Neuronal stem cell (in vitro differentiated cells): ENCODE measurements around the gene TNS1.

ENCODE experiments used
- DNase-seq: peaks from one replicate; pipeline ENCODE4 v3.0.0-alpha.2; 2013; ENCODE audit warnings: low spot score
- H2AFZ ChIP-seq: one replicate; pipeline ENCODE4 v1.6.1; 2013; ENCODE audit warnings: mild to moderate bottlenecking, low read length, inconsistent platforms
- H2AK5ac ChIP-seq: 2 replicates; pipeline ENCODE4 v1.6.1; 2013; ENCODE audit warnings: low read depth, mild to moderate bottlenecking, inconsistent platforms, low read length, moderate library complexity, mixed read lengths
- H2BK120ac ChIP-seq: 2 replicates; pipeline ENCODE4 v1.6.1; 2013; ENCODE audit warnings: low read depth, mild to moderate bottlenecking, inconsistent platforms, low read length, moderate library complexity, mixed read lengths
- H2BK12ac ChIP-seq: one replicate; pipeline ENCODE4 v1.6.1; 2013; ENCODE audit warnings: low read length, inconsistent platforms
- H2BK15ac ChIP-seq: 2 replicates; pipeline ENCODE4 v1.6.1; 2013; ENCODE audit warnings: mild to moderate bottlenecking, low read length, inconsistent platforms, mixed read lengths
- H2BK5ac ChIP-seq: one replicate; pipeline ENCODE4 v1.6.1; 2013; ENCODE audit warnings: inconsistent platforms, mild to moderate bottlenecking, low read length, moderate library complexity
- H3K14ac ChIP-seq: one replicate; pipeline ENCODE4 v1.6.1; 2013; ENCODE audit warnings: low read length, inconsistent platforms
- H3K18ac ChIP-seq: 2 replicates; pipeline ENCODE4 v1.6.1; 2013; ENCODE audit warnings: low read length, inconsistent platforms
- H3K23ac ChIP-seq: 2 replicates; pipeline ENCODE4 v1.6.1; 2013; ENCODE audit warnings: low read depth, mild to moderate bottlenecking, mixed read lengths, low read length, inconsistent platforms; ENCODE audit not compliant: poor library complexity
- H3K27ac ChIP-seq: replicated peaks from 3 replicates; pipeline ENCODE4 v1.5.1; 2013; ENCODE audit warnings: low read length, inconsistent platforms
- H3K27me3 ChIP-seq, 3 experiments: 2 replicates each; pipeline ENCODE4 v1.6.1; 2013; ENCODE audit warnings: low read length in 3 of 3, mild to moderate bottlenecking in 2 of 3, inconsistent platforms in 1 of 3, low read depth in 1 of 3, mixed read lengths in 1 of 3, moderate library complexity in 1 of 3; ENCODE audit not compliant: control insufficient read depth in 3 of 3, insufficient read depth in 3 of 3
- H3K36me3 ChIP-seq, 2 donors: replicated peaks in 1 of 2; 2 replicates each; pipeline ENCODE4 v1.6.1; 2013; ENCODE audit warnings: low read length in 2 of 2; ENCODE audit not compliant: control insufficient read depth in 2 of 2, insufficient read depth in 2 of 2
- H3K4ac ChIP-seq: 2 replicates; pipeline ENCODE4 v1.6.1; 2013; ENCODE audit warnings: inconsistent platforms, mild to moderate bottlenecking, low read length, moderate library complexity
- H3K4me1 ChIP-seq, 2 donors: 1 replicate in 1 of 2; 2 replicates in 1 of 2; pipeline ENCODE4 v1.6.1; 2013; ENCODE audit warnings: low read length in 2 of 2, low read depth in 1 of 2; ENCODE audit not compliant: control insufficient read depth in 2 of 2, insufficient read depth in 1 of 2
- H3K4me2 ChIP-seq: one replicate; pipeline ENCODE4 v1.6.1; 2013; ENCODE audit warnings: mild to moderate bottlenecking, low read length, inconsistent platforms; ENCODE audit not compliant: insufficient read depth, poor library complexity, severe bottlenecking
- H3K4me3 ChIP-seq, 2 donors: 2 replicates each; pipeline ENCODE4 v1.5.1; 2013; ENCODE audit warnings: low read length in 2 of 2, mild to moderate bottlenecking in 2 of 2, inconsistent platforms in 1 of 2, moderate library complexity in 1 of 2
- H3K79me1 ChIP-seq: one replicate; pipeline ENCODE4 v1.6.1; 2013; ENCODE audit warnings: low read depth, mild to moderate bottlenecking, inconsistent platforms, low read length, moderate library complexity
- H3K9ac ChIP-seq: one replicate; pipeline ENCODE4 v1.6.1; 2013; ENCODE audit warnings: mild to moderate bottlenecking, low read depth, low read length, inconsistent platforms; ENCODE audit not compliant: poor library complexity
- H3K9me3 ChIP-seq, 2 donors: replicated peaks in 1 of 2; 2 replicates each; pipeline versions ENCODE3 to v1.6.1; 2013; ENCODE audit warnings: low read length in 2 of 2, mild to moderate bottlenecking in 2 of 2, inconsistent platforms in 1 of 2, low read depth in 1 of 2, mixed read lengths in 1 of 2, moderate library complexity in 1 of 2; ENCODE audit not compliant: control insufficient read depth in 2 of 2, insufficient read depth in 1 of 2
- H4K8ac ChIP-seq: one replicate; pipeline ENCODE4 v1.6.1; 2013; ENCODE audit warnings: low read depth, mild to moderate bottlenecking, inconsistent platforms, low read length, moderate library complexity
- H4K91ac ChIP-seq: one replicate; pipeline ENCODE4 v1.6.1; 2013; ENCODE audit warnings: low read length, low read depth, mild to moderate bottlenecking, inconsistent platforms; ENCODE audit not compliant: poor library complexity
- WGBS, 2 donors: extraction: QIAGEN DNeasy Blood & Tissue Kit; methylation state at CpG; one replicate each; pipeline ENCODE4 v1.1.7; 2013; ENCODE audit warnings: missing lambda C conversion rate in 2 of 2, mixed read lengths in 1 of 2; ENCODE audit not compliant: insufficient read length in 2 of 2, insufficient replicate concordance in 1 of 2; ENCODE audit errors: extremely low coverage in 2 of 2; 5-methylcytosine and 5-hydroxymethylcytosine counted together

Gene TNS1

GRCh38 chr2:217792626-217793527, 209.9 kb downstream of the TNS1 start:
- no peak overlapping the region for H3K18ac ChIP-seq
- no peak overlapping the region for H2BK15ac ChIP-seq
- no peak overlapping the region for H2BK12ac ChIP-seq
- H3K14ac ChIP-seq, result no peak overlapping the region
- no peaks in the 10 kb centered on the region for H3K36me3 ChIP-seq
- peaks cover 0 to 4% (median 0%) of the 10 kb centered on the region in 3 experiments for H3K27me3 ChIP-seq
- H3K27ac ChIP-seq, result no peak overlapping the region
- no peak overlapping the region for H4K8ac ChIP-seq
- peaks cover 0 to 8% of the 10 kb centered on the region in 2 donors for H3K4me1 ChIP-seq
- no peak overlapping the region for H3K4ac ChIP-seq
- H2AK5ac ChIP-seq, result no peak overlapping the region
- WGBS, 2 donors, result no CpG with 5 or more reads among the region's 5 CpGs
- no peak overlapping the region for H2AFZ ChIP-seq
- no peak overlapping the region for H2BK120ac ChIP-seq
- no peak for DNase-seq
- H4K91ac ChIP-seq, result no peak overlapping the region
- peaks cover 0 to 7% of the 10 kb centered on the region in 2 donors for H3K9me3 ChIP-seq
- no peak overlapping the region for H3K23ac ChIP-seq
- no peak overlapping the region for H2BK5ac ChIP-seq
- no peak overlapping the region for H3K4me3 ChIP-seq
- H3K79me1 ChIP-seq, result no peaks in the 10 kb centered on the region
- H3K9ac ChIP-seq, result no peak overlapping the region
- H3K4me2 ChIP-seq, result no peak overlapping the region

GRCh38 chr2:217791551-217791950, 211.2 kb downstream of the TNS1 start:
- no CpG with 5 or more reads among the region's 2 CpGs for WGBS, 2 donors
- H3K18ac ChIP-seq, result no peak overlapping the region
- H2AK5ac ChIP-seq, result no peak overlapping the region
- no peak overlapping the region for H2BK120ac ChIP-seq
- H3K27me3 ChIP-seq, result peaks cover 0 to 4% (median 0%) of the 10 kb centered on the region in 3 experiments
- no peak overlapping the region for H3K4ac ChIP-seq
- H3K4me1 ChIP-seq, result peaks cover 0 to 8% of the 10 kb centered on the region in 2 donors
- H3K23ac ChIP-seq, result no peak overlapping the region
- no peak overlapping the region for H3K4me2 ChIP-seq
- no peak overlapping the region for H3K4me3 ChIP-seq
- H2BK5ac ChIP-seq, result no peak overlapping the region
- no peaks in the 10 kb centered on the region for H3K36me3 ChIP-seq
- H2AFZ ChIP-seq, result no peak overlapping the region
- peaks cover 0 to 7% of the 10 kb centered on the region in 2 donors for H3K9me3 ChIP-seq
- H3K9ac ChIP-seq, result no peak overlapping the region
- H3K79me1 ChIP-seq, result no peaks in the 10 kb centered on the region
- no peak overlapping the region for H4K91ac ChIP-seq
- no peak overlapping the region for H2BK12ac ChIP-seq
- no peak overlapping the region for H3K27ac ChIP-seq
- no peak overlapping the region for H2BK15ac ChIP-seq
- H3K14ac ChIP-seq, result no peak overlapping the region
- no peak overlapping the region for H4K8ac ChIP-seq
- no peak for DNase-seq

DNA sequence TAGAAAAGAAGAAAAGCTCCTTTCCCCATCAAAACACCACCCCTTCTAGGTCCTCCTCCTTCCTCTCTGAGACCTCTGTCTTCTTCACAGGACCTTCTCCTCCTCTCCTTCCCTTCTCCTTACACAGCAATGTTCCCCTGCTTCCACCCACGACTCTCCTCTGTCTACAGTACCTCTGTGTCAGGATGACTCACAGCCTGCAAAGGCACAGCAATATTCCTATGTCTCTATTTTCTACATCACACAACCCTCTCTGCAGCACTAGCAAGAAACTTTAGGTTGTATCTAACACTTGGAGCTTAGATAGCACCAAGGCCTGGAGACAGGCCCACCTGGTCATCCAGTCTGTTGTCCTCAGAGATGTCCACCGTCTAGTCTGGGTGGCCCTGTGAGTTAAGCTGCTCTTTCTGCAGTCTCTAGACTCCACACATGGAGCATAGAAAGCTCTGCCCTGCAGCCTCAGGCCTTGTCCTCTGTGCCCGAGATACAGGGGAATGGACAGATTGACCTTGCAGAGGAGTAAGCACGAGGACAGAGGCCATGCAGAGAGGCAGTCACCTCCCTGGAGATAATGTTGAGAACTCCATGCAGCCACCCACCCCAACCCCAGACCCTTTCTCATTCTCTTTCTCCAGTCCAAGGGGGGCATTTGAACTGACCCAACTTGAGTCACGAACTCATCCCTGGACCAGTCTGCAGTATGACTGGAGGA, 212.0 kb downstream of the TNS1 start:
- H3K23ac ChIP-seq, result no peak overlapping the region
- H3K4me2 ChIP-seq, result no peak overlapping the region
- no peak for DNase-seq
- H3K27ac ChIP-seq, result no peak overlapping the region
- peaks cover 0 to 7% of the 10 kb centered on the region in 2 donors for H3K9me3 ChIP-seq
- no peaks in the 10 kb centered on the region for H3K36me3 ChIP-seq
- no peak overlapping the region for H4K8ac ChIP-seq
- H2BK12ac ChIP-seq, result no peak overlapping the region
- H3K9ac ChIP-seq, result no peak overlapping the region
- peaks cover 0 to 8% of the 10 kb centered on the region in 2 donors for H3K4me1 ChIP-seq
- WGBS, 2 donors, result no CpG with 5 or more reads among the region's 5 CpGs
- H3K27me3 ChIP-seq, result peaks cover 0 to 4% (median 1%) of the 10 kb centered on the region in 3 experiments
- no peak overlapping the region for H2BK5ac ChIP-seq
- no peak overlapping the region for H3K18ac ChIP-seq
- no peak overlapping the region for H3K4ac ChIP-seq
- no peaks in the 10 kb centered on the region for H3K79me1 ChIP-seq
- no peak overlapping the region for H2AK5ac ChIP-seq
- H3K4me3 ChIP-seq, result no peak overlapping the region
- no peak overlapping the region for H2AFZ ChIP-seq
- H3K14ac ChIP-seq, result no peak overlapping the region
- no peak overlapping the region for H2BK120ac ChIP-seq
- H4K91ac ChIP-seq, result no peak overlapping the region
- no peak overlapping the region for H2BK15ac ChIP-seq

DNA sequence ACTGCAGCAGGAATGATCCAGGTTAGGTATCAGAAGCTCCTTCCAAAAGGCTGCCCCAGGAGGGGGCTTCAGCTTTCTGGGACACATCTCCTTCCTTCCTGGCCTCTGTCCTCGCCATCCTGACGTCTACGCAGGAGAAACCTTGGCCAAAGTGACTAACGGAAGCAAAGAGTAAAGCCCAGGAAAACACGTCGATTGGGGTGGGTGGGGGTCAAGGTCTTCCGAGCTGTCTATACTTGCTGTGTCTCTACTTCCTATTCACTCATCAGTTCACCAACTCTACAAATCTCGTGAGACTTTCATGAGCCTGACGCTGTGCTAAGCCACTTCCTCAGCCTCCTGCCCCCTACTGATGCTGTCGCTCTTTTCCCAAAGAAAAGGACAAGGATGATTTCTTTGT, 212.6 kb downstream of the TNS1 start:
- no CpG with 5 or more reads among the region's 10 CpGs for WGBS, 2 donors
- no peak overlapping the region for H3K18ac ChIP-seq
- DNase-seq, result no peak

More for the DNA sequence above, 212.6 kb downstream of the TNS1 start:
- Histone ChIP-seq H4K91ac (no peak overlapping the region), H3K4me1 (peaks cover 0 to 6% of the 10 kb centered on the region in 2 donors), H3K4me3 (no peak overlapping the region), H3K9ac (no peak overlapping the region), H3K36me3 (no peaks in the 10 kb centered on the region), H3K27me3 (peaks cover 0 to 4% (median 2%) of the 10 kb centered on the region in 3 experiments), H2BK15ac (no peak overlapping the region), H2BK12ac (no peak overlapping the region), H3K79me1 (no peaks in the 10 kb centered on the region), H2AK5ac (no peak overlapping the region), H3K9me3 (peaks cover 0 to 7% of the 10 kb centered on the region in 2 donors), H2AFZ (no peak overlapping the region), H3K27ac (no peak overlapping the region), H3K4ac (no peak overlapping the region), H4K8ac (no peak overlapping the region), H3K14ac (no peak overlapping the region), H3K4me2 (no peak overlapping the region), H2BK5ac (no peak overlapping the region), H3K23ac (no peak overlapping the region), H2BK120ac (no peak overlapping the region)
